Large intestine (tissue), 3 donors: ENCODE measurements around the gene SNX33. TPM values are rescaled to one million over a fixed set of nuclear protein-coding genes. Genes with fewer than 3 reads are reported as not detected.
"Not testable (repeated sequence)": the region's sequence is repeated elsewhere in the genome, so short reads cannot be mapped to it uniquely, and the experiment has no call there.

ENCODE experiments used
- DNase-seq, 2 donors: peaks; one replicate each; pipeline versions ENCODE4 v3.0.0 to v3.0.0-alpha.2; 2013
- H3K27ac ChIP-seq: one replicate; pipeline ENCODE4 v1.5.1; 2013; ENCODE audit warnings: low read length
- H3K27me3 ChIP-seq: 2 replicates; pipeline ENCODE4 v1.6.1; 2013; ENCODE audit warnings: low read length; ENCODE audit not compliant: control insufficient read depth, insufficient read depth
- H3K36me3 ChIP-seq: 2 replicates; pipeline ENCODE4 v1.6.1; 2013; ENCODE audit warnings: low read length; ENCODE audit not compliant: control insufficient read depth, insufficient read depth
- H3K4me1 ChIP-seq: one replicate; pipeline ENCODE4 v1.6.1; 2013; ENCODE audit warnings: low read length; ENCODE audit not compliant: control insufficient read depth, insufficient read depth
- H3K4me3 ChIP-seq: one replicate; pipeline ENCODE4 v1.5.1; 2013; ENCODE audit warnings: low read length
- H3K9me3 ChIP-seq: one replicate; pipeline ENCODE4 v1.6.1; 2013; ENCODE audit warnings: mild to moderate bottlenecking, low read depth, low read length, moderate library complexity; ENCODE audit not compliant: control insufficient read depth
- WGBS: methylation state at CpG from one replicate; pipeline ENCODE4 v1.1.5; 2013; ENCODE audit warnings: low lambda C conversion rate; ENCODE audit not compliant: insufficient coverage; 5-methylcytosine and 5-hydroxymethylcytosine counted together
- polyA plus RNA-seq: library from polyadenylated mRNA; unstranded; fragments of 120-200 nt; gene quantifications from one replicate; pipeline ENCODE4 v1.2.1, GENCODE V29; 2013

The SNX33 gene
- polyA plus RNA-seq, 1 donor, result 16.6 TPM

- no peak overlapping the region for H3K4me3 ChIP-seq
- WGBS, result no CpG with 5 or more reads among the region's 6 CpGs
- no peaks in the 10 kb centered on the region for H3K36me3 ChIP-seq
- no peaks in the 10 kb centered on the region for H3K9me3 ChIP-seq
- DNase-seq, result peak; percentile 35 to 36
- H3K4me1 ChIP-seq, result peaks cover 12% of the 10 kb centered on the region
- H3K27ac ChIP-seq, result no peak overlapping the region
- no peaks in the 10 kb centered on the region for H3K27me3 ChIP-seq
Measured at GRCh38 chr15:75695220-75695619, 47.5 kb downstream of the SNX33 start.

- no peak overlapping the region for H3K27ac ChIP-seq
- DNase-seq, result no peak
- no peaks in the 10 kb centered on the region for H3K27me3 ChIP-seq
- no peaks in the 10 kb centered on the region for H3K36me3 ChIP-seq
- 67% methylated on average over 2 of the region's 7 CpGs for WGBS
- no peaks in the 10 kb centered on the region for H3K9me3 ChIP-seq
- H3K4me3 ChIP-seq, result no peak overlapping the region
- H3K4me1 ChIP-seq, result peaks cover 12% of the 10 kb centered on the region
Measured at GRCh38 chr15:75695634-75696310, 48.1 kb downstream of the SNX33 start.

DNA sequence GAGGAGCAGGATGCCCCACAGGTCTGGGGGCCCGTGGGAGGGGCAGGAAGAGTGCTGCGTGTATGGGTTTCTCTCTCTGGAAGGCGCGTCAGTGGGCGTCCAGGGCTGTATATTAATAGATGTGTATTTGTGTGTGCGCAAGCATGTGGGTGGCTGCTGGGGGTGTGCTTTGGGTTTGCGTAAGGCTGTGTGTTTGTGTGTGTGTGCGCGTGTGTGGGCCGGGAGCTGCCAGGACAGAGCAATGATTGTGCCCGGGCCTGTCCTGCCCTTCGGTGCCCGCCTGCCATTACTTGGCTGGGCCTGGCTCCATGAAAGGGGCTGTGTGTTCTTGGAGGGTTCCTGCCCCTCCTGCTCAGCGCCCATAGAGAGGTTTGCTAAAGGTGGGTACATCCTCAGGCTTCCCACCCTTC, 48.6 kb downstream of the SNX33 start:
- Histone ChIP-seq H3K4me1 (peaks cover 12% of the 10 kb centered on the region), H3K27ac (no peak overlapping the region)
- WGBS, result no CpG with 5 or more reads among the region's 14 CpGs

DNA sequence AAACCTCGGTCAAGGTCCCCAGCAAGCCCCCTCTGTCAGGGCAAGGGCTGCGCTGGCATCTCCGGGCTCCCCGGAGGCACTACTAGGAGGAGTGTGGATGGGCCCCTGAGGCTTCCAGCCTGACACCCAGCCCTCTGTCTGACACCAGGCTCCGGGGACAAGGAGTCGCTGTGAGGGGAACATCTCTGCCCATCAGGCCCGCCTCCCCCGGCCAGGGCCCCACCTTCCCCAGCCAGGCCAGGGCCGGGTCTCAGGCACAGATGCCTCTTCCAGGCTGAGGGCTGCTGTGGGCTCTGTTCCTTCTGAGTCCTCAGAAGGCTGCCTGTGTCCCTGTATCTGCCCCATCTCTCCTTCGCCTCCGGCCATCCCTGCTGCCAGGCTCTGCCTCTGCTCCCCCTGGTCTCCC, 49.1 kb downstream of the SNX33 start:
- WGBS, result 100% methylated on average over 2 of the region's 11 CpGs
- no peaks in the 10 kb centered on the region for H3K27me3 ChIP-seq
- H3K27ac ChIP-seq, result peak overlapping the region; percentile 40
- H3K36me3 ChIP-seq, result no peaks in the 10 kb centered on the region
- peaks cover 12% of the 10 kb centered on the region for H3K4me1 ChIP-seq
- H3K4me3 ChIP-seq, result no peak overlapping the region
- DNase-seq, result no peak
- H3K9me3 ChIP-seq, result no peaks in the 10 kb centered on the region

More for the DNA sequence above, 48.6 kb downstream of the SNX33 start:
- Histone ChIP-seq H3K27me3 (no peaks in the 10 kb centered on the region), H3K9me3 (no peaks in the 10 kb centered on the region), H3K36me3 (no peaks in the 10 kb centered on the region), H3K4me3 (no peak overlapping the region)
- no peak for DNase-seq

GRCh38 chr15:75697523-75697922, 49.8 kb downstream of the SNX33 start:
- Histone ChIP-seq H3K27ac (peak overlapping the region; percentile 40), H3K36me3 (no peaks in the 10 kb centered on the region), H3K4me1 (peaks cover 12% of the 10 kb centered on the region), H3K27me3 (no peaks in the 10 kb centered on the region), H3K4me3 (no peak overlapping the region), H3K9me3 (no peaks in the 10 kb centered on the region)
- no peak for DNase-seq
- no CpG with 5 or more reads among the region's 7 CpGs for WGBS

- H3K9me3 ChIP-seq, H3K27me3 ChIP-seq, H3K4me3 ChIP-seq, DNase-seq, H3K36me3 ChIP-seq: not testable (repeated sequence)
- Histone ChIP-seq H3K4me1 (peaks cover 12% of the 10 kb centered on the region), H3K27ac (peak overlapping the region; percentile 40)
- no CpG with 5 or more reads among the region's 21 CpGs for WGBS
Measured at GRCh38 chr15:75697974-75698747, 50.4 kb downstream of the SNX33 start.

DNA sequence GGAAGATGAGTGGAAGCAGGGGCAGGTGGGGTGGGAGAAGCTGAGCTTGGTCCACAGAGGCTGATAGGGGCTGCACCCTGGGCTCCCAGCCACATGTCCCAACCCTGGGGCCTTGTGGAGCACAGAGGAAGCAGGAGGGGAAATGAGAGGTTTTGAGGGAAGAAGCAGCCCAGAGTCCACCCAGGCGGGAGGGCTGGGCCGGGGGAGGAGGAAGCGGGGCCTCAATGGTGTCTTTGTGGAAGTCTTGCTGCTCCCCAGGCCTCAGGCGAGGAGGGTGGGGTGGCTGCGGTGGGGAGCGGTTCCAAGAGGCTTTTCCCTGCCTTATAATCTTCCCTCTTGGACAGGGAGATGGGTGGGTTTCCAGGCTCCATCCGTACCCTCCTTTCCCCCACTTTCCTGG, 51.8 kb downstream of the SNX33 start:
- H3K4me1 ChIP-seq, result not testable (repeated sequence)

DNA sequence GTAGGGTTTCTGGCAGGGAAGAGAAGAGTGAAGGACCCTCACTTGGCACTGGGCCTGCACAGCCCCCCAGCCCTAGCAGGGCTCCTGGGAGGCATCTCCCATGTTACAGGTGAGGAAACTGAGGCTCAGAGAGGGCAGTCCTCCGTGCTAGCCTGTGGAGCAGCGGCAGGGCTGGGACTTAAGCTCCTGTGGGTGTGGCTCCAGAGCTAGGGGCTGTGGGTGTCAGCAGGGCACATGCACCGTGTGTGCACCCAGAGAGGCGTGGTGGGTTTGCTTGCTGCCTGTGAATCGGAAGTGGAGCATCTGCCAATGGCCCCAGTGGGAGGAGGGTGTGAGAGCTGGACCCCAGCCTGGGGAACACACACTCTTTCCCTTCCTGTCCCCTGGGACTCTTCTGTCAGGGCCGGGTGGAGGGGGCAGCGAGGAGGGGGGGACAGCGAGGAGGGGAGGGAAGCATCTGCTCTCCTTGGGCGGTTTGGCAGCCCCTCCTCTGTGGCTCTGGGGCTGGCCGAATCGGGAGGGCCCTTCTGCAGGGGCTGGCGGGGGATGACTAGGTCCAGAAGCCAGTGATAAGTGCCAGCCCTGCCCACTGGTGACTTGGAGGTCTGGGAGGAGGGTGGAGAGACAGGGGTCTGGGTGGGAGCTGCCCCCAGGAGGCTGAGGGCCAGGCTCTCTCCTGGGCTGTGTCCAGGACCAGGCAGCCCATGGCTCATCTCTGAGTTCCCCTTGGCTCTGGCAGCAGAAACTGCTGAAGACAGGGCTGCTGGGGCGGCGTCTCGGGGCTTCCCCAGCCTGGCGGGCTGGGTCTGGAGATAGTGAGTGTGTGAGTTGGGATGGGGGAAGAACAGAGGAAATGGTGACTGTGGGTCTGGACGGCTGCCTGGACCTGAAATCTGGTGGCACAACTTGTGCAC, 52.5 kb downstream of the SNX33 start:
- not testable (repeated sequence) for H3K4me3 ChIP-seq, H3K9me3 ChIP-seq, H3K36me3 ChIP-seq, H3K27me3 ChIP-seq, H3K4me1 ChIP-seq
- no CpG with 5 or more reads among the region's 17 CpGs for WGBS
- H3K27ac ChIP-seq, result peak overlapping the region; percentile 29
- peak; percentile 37 to 44 for DNase-seq

More for the DNA sequence above, 51.8 kb downstream of the SNX33 start:
- WGBS, result no CpG with 5 or more reads among the region's 7 CpGs
- not testable (repeated sequence) for H3K9me3 ChIP-seq, H3K27ac ChIP-seq, H3K36me3 ChIP-seq, DNase-seq, H3K4me3 ChIP-seq, H3K27me3 ChIP-seq

GRCh38 chr15:75701071-75702003, 53.6 kb downstream of the SNX33 start:
- not testable (repeated sequence) for H3K4me3 ChIP-seq, H3K4me1 ChIP-seq, H3K27me3 ChIP-seq, DNase-seq, H3K36me3 ChIP-seq, H3K9me3 ChIP-seq
- WGBS, result no CpG with 5 or more reads among the region's 13 CpGs
- H3K27ac ChIP-seq, result peak overlapping the region; percentile 29
